NOMO-1 (cell line): ENCODE results near the gene PLEKHA5.
A peak's percentile ranks its signal among the peaks of the same experiment; 100 is the strongest.

Experiments used
- DNase-seq, 2 experiments: peaks; one replicate each; lab custom pipeline; 2025; ENCODE audit not compliant: unreplicated experiment in 2 of 2; lab: John Stamatoyannopoulos, UW

PLEKHA5 gene

DNA sequence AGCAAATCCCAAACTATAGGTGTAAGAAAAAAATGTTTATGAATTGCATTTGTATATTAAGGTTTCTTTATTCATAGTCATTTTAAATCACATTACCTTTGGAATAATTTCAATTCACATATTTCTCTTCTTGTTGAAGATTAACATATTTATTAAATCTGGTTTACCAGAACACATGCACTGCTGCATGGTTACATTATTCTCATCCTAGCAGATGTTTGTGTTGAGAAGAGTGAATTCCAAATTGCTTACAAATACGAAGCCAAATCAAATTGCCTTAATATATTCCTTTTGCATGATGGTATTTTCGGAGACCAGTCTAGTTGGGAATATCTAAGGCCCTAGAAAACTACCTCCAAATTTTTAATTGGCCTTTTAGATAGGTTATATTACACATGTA, 130.6 kb downstream of the PLEKHA5 start:
- DNase-seq, result no peak

- DNase-seq, result no peak
Measured at GRCh38 chr12:19261773-19262172, 132.2 kb downstream of the PLEKHA5 start.

GRCh38 chr12:19263672-19264071, 134.1 kb downstream of the PLEKHA5 start:
- DNase-seq, result no peak

DNA sequence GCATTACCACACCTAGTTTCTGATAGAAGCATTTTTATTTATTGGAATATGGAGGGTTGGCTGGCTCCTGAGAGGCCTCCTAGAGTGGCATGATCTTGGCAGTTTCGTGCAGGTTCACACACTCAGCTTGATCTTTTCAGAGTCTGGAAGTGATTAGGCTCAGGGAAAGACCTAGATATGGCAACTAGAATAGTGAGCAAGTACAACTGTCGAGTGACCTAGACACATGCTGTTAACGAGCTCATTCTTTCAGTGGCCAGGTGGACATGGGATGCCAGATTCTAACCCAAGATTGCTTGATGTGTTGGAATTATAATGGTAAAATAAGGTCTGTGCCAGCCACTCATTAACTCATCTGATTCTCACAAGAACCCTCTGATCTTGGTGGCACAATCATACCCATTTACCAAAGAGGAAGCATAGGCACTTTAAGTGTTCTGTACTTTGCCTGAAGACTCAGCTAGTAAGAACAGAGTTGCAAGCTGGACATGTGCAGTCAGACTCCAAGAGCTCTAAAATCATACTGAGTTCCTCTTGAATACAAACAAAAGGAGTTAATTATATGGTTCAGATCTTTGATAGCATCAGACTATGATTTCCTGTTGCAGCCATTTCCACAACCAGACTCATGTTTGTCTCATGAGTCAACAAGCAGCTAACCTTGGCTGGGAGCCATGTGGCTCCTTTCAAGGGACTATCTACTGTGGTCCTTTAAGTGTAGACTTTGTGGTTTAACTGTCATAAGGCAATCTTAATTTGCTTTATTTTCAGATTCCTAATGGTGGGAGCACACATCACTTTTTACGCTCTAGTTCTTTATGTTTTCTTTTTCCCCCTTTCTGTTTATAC, 144.2 kb downstream of the PLEKHA5 start:
- peak in 1 of 2 experiments; percentile 49 for DNase-seq

DNA sequence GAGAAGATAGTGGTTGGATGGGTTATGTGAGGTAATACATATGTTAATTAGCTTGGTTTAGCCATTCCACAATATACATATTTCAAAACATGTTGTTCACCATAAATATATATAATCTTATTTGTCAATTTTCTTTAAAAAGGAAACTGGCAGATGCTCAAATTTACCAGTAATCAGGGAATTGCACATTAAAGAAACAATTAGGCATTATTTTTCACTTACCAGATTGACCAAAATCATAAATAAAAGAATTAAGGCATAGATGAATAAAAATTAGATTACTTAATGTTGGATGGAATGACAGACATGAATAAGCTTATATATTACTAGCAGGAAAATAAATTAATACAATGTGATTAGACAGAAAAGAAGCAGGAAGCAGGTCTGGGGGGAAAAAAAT, 147.2 kb downstream of the PLEKHA5 start:
- DNase-seq, result no peak

- no peak for DNase-seq
Measured at GRCh38 chr12:19277711-19278110, 148.2 kb downstream of the PLEKHA5 start.

- no peak for DNase-seq
Measured at GRCh38 chr12:19278407-19278806, 148.9 kb downstream of the PLEKHA5 start.

- no peak for DNase-seq
Measured at GRCh38 chr12:19282133-19282699, 152.7 kb downstream of the PLEKHA5 start.

DNA sequence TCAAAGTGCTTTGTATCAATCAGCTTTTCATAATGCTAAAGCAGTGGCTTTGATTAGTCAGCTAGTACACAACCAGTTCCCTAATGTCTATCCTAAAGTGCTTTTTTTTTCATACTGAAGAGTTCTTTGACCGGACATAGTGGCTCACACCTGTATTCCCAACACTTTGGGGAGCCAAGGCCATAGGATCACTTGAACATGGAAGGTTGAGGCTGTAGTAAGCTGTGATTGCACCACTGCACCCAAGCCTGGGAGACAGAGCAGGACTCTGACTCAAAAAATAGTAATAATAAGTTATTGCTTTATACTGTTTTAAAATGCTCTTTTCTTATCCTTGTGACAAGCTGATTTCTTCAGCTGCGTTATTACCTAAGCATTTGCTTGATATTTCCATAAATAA, 155.1 kb downstream of the PLEKHA5 start:
- DNase-seq, result no peak

DNA sequence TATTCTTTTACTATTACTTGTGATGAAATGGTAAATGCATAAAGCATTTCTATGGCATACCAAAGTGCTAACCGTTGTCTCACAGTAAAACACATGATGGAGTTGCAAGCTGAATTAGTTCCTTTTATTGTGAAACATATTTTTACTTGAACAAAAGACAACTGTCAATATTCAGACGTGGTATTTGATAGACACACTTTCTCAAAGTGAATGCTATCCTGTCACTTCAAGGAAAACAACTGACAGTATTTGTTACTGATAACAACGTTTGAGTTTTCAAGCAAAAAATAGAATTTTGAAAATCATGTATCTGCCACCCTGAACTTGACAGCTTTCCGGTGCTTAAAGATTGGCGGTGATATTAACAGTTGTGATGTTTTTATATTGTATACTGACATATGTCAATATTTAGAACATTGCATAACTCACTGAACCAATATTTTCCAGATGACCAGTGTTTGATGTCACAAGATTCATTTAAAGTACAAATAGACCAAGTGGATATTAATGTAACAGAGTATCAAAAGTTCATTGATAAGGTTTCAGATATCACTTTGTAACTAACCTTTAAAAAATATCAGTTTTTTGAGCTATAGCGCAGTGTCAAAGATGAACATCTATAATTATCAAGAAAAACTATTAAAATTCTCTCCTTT, 156.4 kb downstream of the PLEKHA5 start:
- no peak for DNase-seq

DNA sequence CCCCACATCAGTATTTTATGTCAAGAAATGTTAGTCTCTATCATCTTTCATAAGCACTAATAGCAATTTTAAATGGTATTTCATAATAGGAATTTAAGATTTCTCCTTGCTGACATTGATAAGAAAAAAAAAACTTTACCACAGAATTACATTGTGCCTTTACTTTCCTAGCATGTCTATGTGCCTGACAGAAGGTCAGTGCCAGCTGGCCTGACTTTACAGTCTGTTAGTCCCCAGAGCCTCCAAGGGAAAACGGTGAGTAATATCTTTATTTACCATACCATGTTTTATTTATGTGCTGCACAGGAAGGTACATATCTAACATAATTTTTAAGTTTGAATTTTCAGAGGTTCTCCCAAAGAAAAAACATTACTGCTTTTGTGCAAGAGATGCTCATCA, 157.8 kb downstream of the PLEKHA5 start:
- DNase-seq, result no peak

DNA sequence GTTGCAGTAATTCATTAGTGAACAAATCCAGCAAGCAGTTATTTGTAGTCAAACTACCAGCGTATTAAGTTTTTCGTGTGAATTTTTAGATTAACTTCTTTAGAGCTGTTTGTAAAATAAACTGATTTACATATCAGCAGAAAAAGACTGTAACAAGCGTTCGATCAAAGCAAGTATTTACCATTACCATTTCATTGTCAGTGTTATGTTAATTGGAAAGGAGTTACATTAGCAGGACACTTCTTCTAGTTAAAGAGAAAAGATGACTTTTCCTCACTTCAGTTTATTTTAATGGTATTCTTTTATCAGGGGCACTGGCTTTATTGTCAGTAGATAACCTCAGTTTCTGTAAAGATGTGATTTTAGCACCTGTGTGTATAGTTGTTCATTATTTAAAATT, 158.6 kb downstream of the PLEKHA5 start:
- DNase-seq, result no peak

DNA sequence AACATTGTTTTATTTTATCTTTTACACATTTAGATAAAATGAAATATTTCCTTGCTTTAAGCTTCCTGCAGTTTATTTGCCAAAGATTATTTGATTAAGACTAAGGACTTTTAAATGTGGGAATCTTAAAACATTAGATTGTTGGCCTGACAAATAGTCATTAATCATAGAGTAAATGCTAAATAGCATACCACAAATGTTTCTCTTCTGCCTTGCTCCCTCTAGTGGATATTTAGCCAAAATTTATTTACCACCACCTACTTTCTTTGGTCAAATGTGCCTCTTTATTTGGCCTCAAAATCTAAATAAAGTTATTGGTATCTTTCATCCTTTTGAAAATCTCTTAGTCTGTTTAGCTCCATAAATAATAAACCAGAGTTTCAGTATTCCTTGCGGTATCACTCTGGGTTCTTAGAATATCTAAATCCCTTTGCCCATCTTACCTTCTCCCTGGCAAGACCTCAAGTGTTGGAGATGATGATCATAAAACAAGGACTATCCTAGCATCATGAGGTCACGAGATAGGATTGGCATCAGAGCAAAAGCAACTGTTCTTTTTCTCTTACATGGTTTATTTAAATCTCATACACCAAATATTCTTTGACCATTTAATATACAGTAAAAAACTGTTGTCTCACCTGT, 159.2 kb downstream of the PLEKHA5 start:
- DNase-seq, result peak; percentile 6 to 43

GRCh38 chr12:19298836-19299605, 169.5 kb downstream of the PLEKHA5 start:
- DNase-seq, result no peak

- no peak for DNase-seq
Measured at GRCh38 chr12:19299765-19300164, 170.2 kb downstream of the PLEKHA5 start.

DNA sequence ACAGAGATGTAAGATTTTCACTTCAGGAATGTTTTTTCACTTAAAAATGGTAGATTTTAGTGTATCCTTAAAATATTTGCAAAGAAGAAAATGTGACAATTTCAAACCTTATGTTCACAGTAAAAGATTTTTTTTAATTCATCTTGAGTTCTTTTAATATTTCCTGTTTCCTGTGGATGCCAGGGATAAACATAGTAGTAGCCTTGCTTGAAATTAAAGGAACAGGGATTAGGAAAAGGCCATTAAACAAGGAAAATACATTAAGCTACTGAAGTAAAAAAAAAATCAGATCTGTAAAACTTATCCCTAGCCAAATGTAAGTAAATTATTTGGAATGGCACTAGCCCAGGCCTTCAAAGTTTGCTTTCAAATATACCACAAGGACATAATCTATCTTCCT, 171.7 kb downstream of the PLEKHA5 start:
- no peak for DNase-seq

- no peak for DNase-seq
Measured at GRCh38 chr12:19301688-19302087, 172.2 kb downstream of the PLEKHA5 start.

GRCh38 chr12:19302100-19302640, 172.6 kb downstream of the PLEKHA5 start:
- no peak for DNase-seq

DNA sequence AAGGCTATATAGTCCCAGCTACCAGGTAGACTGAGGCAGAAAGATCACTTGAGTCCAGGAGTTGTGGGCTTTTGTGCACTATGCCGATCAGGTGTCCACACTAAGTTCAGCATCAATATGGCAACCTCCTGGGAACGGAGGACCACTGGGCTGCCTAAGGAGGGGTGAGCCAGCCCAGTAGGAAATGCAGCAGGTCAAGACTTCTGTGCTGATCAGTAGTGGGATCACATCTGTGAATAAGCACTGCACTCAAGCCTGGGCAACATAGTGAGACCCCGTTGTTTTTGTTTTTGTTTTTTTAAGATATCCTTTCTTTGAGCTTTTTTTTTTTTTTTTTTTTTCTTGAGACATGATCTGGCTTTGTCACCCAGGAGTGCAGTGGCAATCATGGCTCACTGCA, 174.0 kb downstream of the PLEKHA5 start:
- no peak for DNase-seq

DNA sequence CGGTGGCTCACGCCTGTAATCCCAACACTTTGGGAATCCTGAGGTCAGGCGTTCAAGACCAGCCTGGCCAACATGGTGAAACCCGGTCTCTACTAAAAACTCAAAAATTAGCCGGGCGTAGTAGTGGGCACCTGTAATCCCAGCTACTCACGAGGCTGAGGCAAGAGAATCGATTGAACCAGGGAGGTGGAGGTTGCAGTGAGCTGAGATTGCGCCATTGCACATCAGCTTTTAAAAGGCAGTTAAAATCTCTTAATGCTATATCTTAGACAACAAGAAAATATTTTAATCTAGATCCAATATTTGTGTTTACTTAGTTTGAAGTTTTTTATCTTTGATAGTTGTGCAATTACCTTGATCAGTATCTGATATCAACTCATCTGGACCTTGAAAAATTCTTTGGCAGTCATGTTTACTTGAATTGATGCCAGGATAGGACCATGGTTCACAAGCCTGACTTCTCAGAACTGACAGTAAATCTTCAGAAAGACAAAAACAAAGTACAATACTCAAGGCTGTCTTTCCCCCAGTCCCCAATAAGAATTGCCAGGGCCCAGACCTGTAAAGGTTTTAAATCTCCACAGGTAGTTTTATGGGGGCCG, 174.7 kb downstream of the PLEKHA5 start:
- no peak for DNase-seq
